ENCODE results near the gene PBX3. TPM values are rescaled to one million over a fixed set of nuclear protein-coding genes. Genes with fewer than 3 reads are reported as not detected.

The PBX3 gene
- total and polyA plus RNA-seq, 9 of the 15 experiments (the other 6 are each of a cell fraction or from before 2014, with no cell fraction given) = 0.14 to 5.8 (median 0.92) TPM

GRCh38 chr9:125911861-125912644, 164.9 kb downstream of the PBX3 start (continued):
- no peak for TF ChIP-seq CREB3L1 (IDR thresholded peaks at IDR 0.05; ENCODE audit: borderline replicate concordance, low read depth)
- no peak for TF ChIP-seq E4F1 (CRISPR knock-in tag; IDR thresholded peaks at IDR 0.05; ENCODE audit: borderline replicate concordance)
- TF ChIP-seq THRAP3 (IDR thresholded peaks at IDR 0.05; ENCODE audit: borderline replicate concordance) = no peak
- no peak for TF ChIP-seq WHSC1 (IDR thresholded peaks at IDR 0.05; ENCODE audit: low read length)
- TF ChIP-seq ZNF449 (CRISPR knock-in tag; IDR thresholded peaks at IDR 0.05) = no peak
- TF ChIP-seq TCF3 (CRISPR knock-in tag; IDR thresholded peaks at IDR 0.05) = no peak
- TF ChIP-seq ZNF407 (IDR thresholded peaks at IDR 0.05; ENCODE audit: low read depth) = no peak
- TF ChIP-seq ZNF175 (CRISPR knock-in tag; IDR thresholded peaks at IDR 0.05; ENCODE audit: low read depth) = no peak
- no peak for TF ChIP-seq PHB (CRISPR knock-in tag; IDR thresholded peaks at IDR 0.05)
- TF ChIP-seq ETS2 (tag; IDR thresholded peaks at IDR 0.05; ENCODE audit: borderline replicate concordance, poor library complexity, severe bottlenecking) = no peak
